ENCODE measurements around the gene TMEM109.
A peak's percentile ranks its signal among the peaks of the same experiment; 100 is the strongest.

Gene TMEM109

DNA sequence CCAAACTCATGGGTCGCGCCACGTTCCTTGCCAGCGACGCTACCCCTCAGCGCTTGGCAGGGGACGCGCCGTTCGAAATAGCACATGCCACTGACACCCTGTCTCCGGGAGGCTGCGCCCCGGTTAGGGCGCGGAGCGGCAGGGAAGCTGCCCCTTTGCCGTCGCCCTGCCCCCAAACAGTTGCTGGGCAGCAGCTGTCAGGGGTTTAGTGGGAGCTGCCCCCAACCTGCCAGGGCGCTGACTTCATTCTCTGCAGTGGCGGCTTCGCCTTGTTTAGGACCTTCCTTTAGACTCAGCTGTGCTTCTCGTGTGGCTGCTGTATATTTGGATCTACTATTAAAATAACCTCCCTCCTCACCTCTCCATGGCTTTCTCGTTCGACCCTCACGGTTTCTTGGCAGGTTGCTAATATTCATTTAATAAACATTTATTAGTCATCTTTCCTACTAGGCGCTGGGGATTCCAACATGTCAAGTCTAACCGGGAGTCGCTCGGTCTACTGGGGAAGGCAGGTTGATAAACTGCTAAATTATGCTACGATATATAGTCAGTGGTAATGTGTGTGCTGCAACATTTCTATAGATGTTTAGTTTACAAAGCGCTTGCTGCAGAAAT is 782 bp downstream of the TMEM109 start:
- Histone ChIP-seq H3K27ac (ENCODE audit: poor library complexity, severe bottlenecking) (peak overlapping the region; percentile 65), H3K36me3 (ENCODE audit: low read depth) (peaks cover 11% of the 10 kb centered on the region), H3K4me3 (ENCODE audit: severe bottlenecking) (peak overlapping the region; percentile 51), H3K4me1 (ENCODE audit: insufficient read depth, poor library complexity, severe bottlenecking) (peaks cover 21% of the 10 kb centered on the region), H3K9me3 (ENCODE audit: severe bottlenecking) (no peaks in the 10 kb centered on the region), H3K27me3 (ENCODE audit: insufficient read depth, poor library complexity, severe bottlenecking) (no peaks in the 10 kb centered on the region)
- TF ChIP-seq, protein P1, sequence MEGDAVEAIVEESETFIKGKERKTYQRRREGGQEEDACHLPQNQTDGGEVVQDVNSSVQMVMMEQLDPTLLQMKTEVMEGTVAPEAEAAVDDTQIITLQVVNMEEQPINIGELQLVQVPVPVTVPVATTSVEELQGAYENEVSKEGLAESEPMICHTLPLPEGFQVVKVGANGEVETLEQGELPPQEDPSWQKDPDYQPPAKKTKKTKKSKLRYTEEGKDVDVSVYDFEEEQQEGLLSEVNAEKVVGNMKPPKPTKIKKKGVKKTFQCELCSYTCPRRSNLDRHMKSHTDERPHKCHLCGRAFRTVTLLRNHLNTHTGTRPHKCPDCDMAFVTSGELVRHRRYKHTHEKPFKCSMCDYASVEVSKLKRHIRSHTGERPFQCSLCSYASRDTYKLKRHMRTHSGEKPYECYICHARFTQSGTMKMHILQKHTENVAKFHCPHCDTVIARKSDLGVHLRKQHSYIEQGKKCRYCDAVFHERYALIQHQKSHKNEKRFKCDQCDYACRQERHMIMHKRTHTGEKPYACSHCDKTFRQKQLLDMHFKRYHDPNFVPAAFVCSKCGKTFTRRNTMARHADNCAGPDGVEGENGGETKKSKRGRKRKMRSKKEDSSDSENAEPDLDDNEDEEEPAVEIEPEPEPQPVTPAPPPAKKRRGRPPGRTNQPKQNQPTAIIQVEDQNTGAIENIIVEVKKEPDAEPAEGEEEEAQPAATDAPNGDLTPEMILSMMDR (IDR thresholded peaks at IDR 0.05; ENCODE audit: poor library complexity, severe bottlenecking), result no peak
- no peak for DNase-seq (ENCODE audit: low spot score)
- ATAC-seq (ENCODE audit: low read depth), result peak; percentile 22

DNA sequence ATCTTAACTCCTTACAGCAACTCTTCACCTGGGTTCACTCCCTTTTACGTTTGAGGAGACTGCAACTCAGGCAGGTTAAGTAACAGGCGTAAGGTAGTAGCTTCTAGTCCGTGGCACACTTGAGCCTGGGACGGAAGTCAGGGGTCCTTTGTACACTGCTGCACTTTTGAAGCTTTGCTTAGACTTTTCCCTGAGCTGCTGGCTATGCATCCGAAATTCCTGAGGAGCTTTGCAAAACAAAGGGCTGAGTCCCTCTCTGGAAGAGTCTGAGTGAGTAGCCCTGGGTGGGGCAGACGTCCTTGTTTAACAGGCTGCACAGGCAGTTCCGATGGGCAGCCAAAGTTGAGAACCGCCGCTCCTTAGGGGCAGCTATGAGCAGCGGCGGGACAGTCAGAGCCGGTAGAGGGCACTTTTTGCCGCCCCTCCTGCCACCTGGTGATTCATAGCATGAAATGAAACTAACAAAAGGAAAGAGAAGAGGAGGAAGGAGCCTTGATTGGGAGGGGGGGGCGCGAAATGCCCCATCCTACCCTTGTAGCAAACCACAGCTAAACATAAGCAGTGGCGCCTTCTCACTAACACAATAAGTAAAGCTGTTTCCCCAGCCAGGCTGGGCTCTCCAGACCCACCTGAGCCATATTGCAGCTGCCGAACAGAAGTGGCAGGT is 1.4 kb downstream of the TMEM109 start:
- H3K27me3 ChIP-seq (ENCODE audit: insufficient read depth, poor library complexity, severe bottlenecking), result no peaks in the 10 kb centered on the region
- peak; percentile 75 for ATAC-seq (ENCODE audit: low read depth)
- no peak for DNase-seq (ENCODE audit: low spot score)
- H3K9me3 ChIP-seq (ENCODE audit: severe bottlenecking), result no peaks in the 10 kb centered on the region
- H3K36me3 ChIP-seq (ENCODE audit: low read depth), result peaks cover 17% of the 10 kb centered on the region
- peaks cover 21% of the 10 kb centered on the region for H3K4me1 ChIP-seq (ENCODE audit: insufficient read depth, poor library complexity, severe bottlenecking)
- TF ChIP-seq, protein P1 (IDR thresholded peaks at IDR 0.05; ENCODE audit: poor library complexity, severe bottlenecking), result peak; percentile 72
- peak overlapping the region; percentile 51 for H3K4me3 ChIP-seq (ENCODE audit: severe bottlenecking)
- peak overlapping the region; percentile 65 for H3K27ac ChIP-seq (ENCODE audit: poor library complexity, severe bottlenecking)

DNA sequence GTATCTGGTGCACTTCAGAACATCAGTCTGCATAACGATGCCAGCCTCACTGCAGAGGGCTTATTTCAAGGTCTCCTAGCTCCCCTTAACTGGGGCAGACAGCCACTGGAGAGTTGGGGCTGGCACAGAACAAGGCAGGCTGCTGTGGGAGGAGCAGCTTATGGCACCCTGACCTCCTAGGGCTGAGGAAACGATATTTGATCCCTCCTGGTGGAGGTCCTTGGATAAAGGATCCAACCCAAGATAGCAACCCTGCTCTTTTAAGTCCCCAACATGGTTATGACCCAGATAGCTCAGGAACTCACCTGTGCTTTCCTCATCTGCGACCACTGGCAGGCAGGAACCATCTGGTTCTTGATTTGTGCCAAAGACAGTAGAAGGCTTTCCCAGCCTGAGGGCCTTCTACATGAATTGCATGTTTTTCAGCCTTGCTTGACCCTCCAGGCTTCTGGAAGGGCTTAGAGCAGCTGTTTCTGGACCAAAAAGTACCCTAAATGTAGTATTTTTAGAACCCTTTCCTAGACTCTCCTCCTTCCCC is 2.8 kb downstream of the TMEM109 start:
- Histone ChIP-seq H3K27ac (ENCODE audit: poor library complexity, severe bottlenecking) (peak overlapping the region; percentile 65), H3K4me3 (ENCODE audit: severe bottlenecking) (no peak overlapping the region), H3K36me3 (ENCODE audit: low read depth) (peaks cover 28% of the 10 kb centered on the region), H3K9me3 (ENCODE audit: severe bottlenecking) (no peaks in the 10 kb centered on the region), H3K27me3 (ENCODE audit: insufficient read depth, poor library complexity, severe bottlenecking) (no peaks in the 10 kb centered on the region), H3K4me1 (ENCODE audit: insufficient read depth, poor library complexity, severe bottlenecking) (peaks cover 21% of the 10 kb centered on the region)
- TF ChIP-seq, protein P1 (IDR thresholded peaks at IDR 0.05; ENCODE audit: poor library complexity, severe bottlenecking), result no peak
- DNase-seq (ENCODE audit: low spot score), result no peak
- ATAC-seq (ENCODE audit: low read depth), result no peak

DNA sequence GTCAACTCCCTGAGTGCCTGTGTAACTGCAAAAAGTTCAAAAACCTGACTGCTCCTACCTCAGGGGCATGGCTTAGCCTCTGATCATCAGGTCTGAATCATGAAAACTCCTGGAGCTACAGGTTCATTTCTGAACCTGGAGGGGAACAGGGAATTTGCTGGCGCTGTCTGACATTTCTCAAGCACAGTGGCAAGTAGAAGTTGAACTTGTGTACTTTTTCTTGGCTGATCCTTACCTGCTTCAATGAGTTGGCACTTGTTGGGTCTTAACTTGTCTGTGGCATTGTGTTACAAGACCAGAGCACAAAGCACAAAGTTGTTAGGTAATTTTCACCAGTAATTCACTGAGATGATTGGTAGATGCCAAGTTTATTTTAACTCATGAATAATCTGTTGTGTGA is 3.3 kb downstream of the TMEM109 start:
- Histone ChIP-seq H3K27me3 (ENCODE audit: insufficient read depth, poor library complexity, severe bottlenecking) (no peaks in the 10 kb centered on the region), H3K4me1 (ENCODE audit: insufficient read depth, poor library complexity, severe bottlenecking) (peaks cover 21% of the 10 kb centered on the region), H3K4me3 (ENCODE audit: severe bottlenecking) (no peak overlapping the region), H3K36me3 (ENCODE audit: low read depth) (peaks cover 28% of the 10 kb centered on the region), H3K9me3 (ENCODE audit: severe bottlenecking) (no peaks in the 10 kb centered on the region), H3K27ac (ENCODE audit: poor library complexity, severe bottlenecking) (peak overlapping the region; percentile 65)
- no peak for ATAC-seq (ENCODE audit: low read depth)
- TF ChIP-seq, protein P1 (IDR thresholded peaks at IDR 0.05; ENCODE audit: poor library complexity, severe bottlenecking), result no peak
- DNase-seq (ENCODE audit: low spot score), result no peak
